ENCODE results near the gene DCAF11.

DCAF11 gene

GRCh38 chr14:24069411-24069735 lies 45.2 kb upstream of the DCAF11 start:
- no peak for DNase-seq (ENCODE audit: low read depth)
- no peak for TF ChIP-seq CTCF (IDR thresholded peaks at IDR 0.05; ENCODE audit: low read depth, low read length, missing control alignments)
- H3K4me3 ChIP-seq (ENCODE audit: low read depth, low read length): no peak overlapping the region

GRCh38 chr14:24070285-24071143 lies 44.1 kb upstream of the DCAF11 start:
- H3K4me3 ChIP-seq (ENCODE audit: low read depth, low read length): no peak overlapping the region
- DNase-seq (ENCODE audit: low read depth): no peak
- no peak for TF ChIP-seq CTCF (IDR thresholded peaks at IDR 0.05; ENCODE audit: low read depth, low read length, missing control alignments)

- DNase-seq (ENCODE audit: low read depth): no peak
- no peak for TF ChIP-seq CTCF (IDR thresholded peaks at IDR 0.05; ENCODE audit: low read depth, low read length, missing control alignments)
- no peak within 1 kb of the TSS for H3K4me3 ChIP-seq (ENCODE audit: low read depth, low read length)
These were observed 43.4 kb upstream of the DCAF11 start, which contains the start of gene CPNE6 for GRCh38 chr14:24071144-24071697. Gene CPNE6, plus strand, starts transcription at chr14:24071562. Its CDS starts 1,375 bp downstream, at chr14:24072937.

GRCh38 chr14:24071836-24072430 lies 42.6 kb upstream of the DCAF11 start:
- H3K4me3 ChIP-seq (ENCODE audit: low read depth, low read length): no peak overlapping the region
- no peak for TF ChIP-seq CTCF (IDR thresholded peaks at IDR 0.05; ENCODE audit: low read depth, low read length, missing control alignments)
- no peak for DNase-seq (ENCODE audit: low read depth)

- H3K4me3 ChIP-seq (ENCODE audit: low read depth, low read length): no peak overlapping the region
- TF ChIP-seq CTCF (IDR thresholded peaks at IDR 0.05; ENCODE audit: low read depth, low read length, missing control alignments): no peak
- DNase-seq (ENCODE audit: low read depth): no peak
These were observed 42.1 kb upstream of the DCAF11 start for GRCh38 chr14:24072436-24072835.

GRCh38 chr14:24072881-24073877 lies 41.4 kb upstream of the DCAF11 start:
- DNase-seq (ENCODE audit: low read depth): no peak
- H3K4me3 ChIP-seq (ENCODE audit: low read depth, low read length): no peak overlapping the region
- no peak for TF ChIP-seq CTCF (IDR thresholded peaks at IDR 0.05; ENCODE audit: low read depth, low read length, missing control alignments)
